A549 (cell line): ENCODE data around the gene KIF5C.

ENCODE experiments used
- BCL3 ChIP-seq: fragments of >200 bp; sonication (Bioruptor Twin); formaldehyde crosslinking; IDR thresholded peaks from 3 replicates; pipeline ENCODE4 v1.6.1; 2016
- BHLHE40 ChIP-seq: IDR thresholded peaks from 2 replicates; pipeline ENCODE4 v1.6.1; 2012; ENCODE audit warnings: low read depth, low read length, inconsistent platforms
- CBX2 ChIP-seq: fragments of 200-600 bp; sonication (generic); IDR thresholded peaks from 2 replicates; pipeline ENCODE4 v1.6.1; 2016; ENCODE audit warnings: low read depth, mild to moderate bottlenecking, borderline replicate concordance
- CHD2 ChIP-seq: fragments of 150-350 bp; IDR thresholded peaks from 2 replicates; pipeline ENCODE4 v1.6.1; 2014; ENCODE audit warnings: low read length; ENCODE audit not compliant: partially characterized antibody
- CTCF ChIP-seq: fragments of >200 bp; sonication (Bioruptor Twin); formaldehyde crosslinking; IDR thresholded peaks from 3 replicates; pipeline ENCODE4 v1.5.1; 2016
- E2F6 ChIP-seq: IDR thresholded peaks from 2 replicates; pipeline ENCODE4 v1.6.1; 2012; ENCODE audit warnings: low read depth, borderline replicate concordance
- JUN ChIP-seq, 2 experiments: fragments of >200 bp; sonication (Bioruptor Twin); formaldehyde crosslinking; IDR thresholded peaks; 2 replicates in 1 of 2; 3 replicates in 1 of 2; pipeline ENCODE4 v1.6.1; 2016 to 2017
- KDM1A ChIP-seq: fragments of 200-600 bp; sonication (generic); IDR thresholded peaks from 2 replicates; pipeline ENCODE4 v1.6.1; 2016; ENCODE audit warnings: low read depth, mild to moderate bottlenecking
- MAX ChIP-seq: IDR thresholded peaks from 2 replicates; pipeline ENCODE4 v1.6.1; 2012
- PBX3 ChIP-seq: IDR thresholded peaks from 2 replicates; pipeline ENCODE4 v1.6.1; 2012
- POLR2A ChIP-seq: IDR thresholded peaks from 2 replicates; pipeline ENCODE4 v1.6.1; 2012; ENCODE audit warnings: mild to moderate bottlenecking, low read length
- RAD21 ChIP-seq, 2 experiments: fragments of >200 bp in 1 of 2; sonication (Bioruptor Twin) in 1 of 2; formaldehyde crosslinking in 1 of 2; IDR thresholded peaks in 1 of 2; conservative IDR thresholded peaks in 1 of 2; 2 replicates in 1 of 2; 3 replicates in 1 of 2; pipeline ENCODE4 v1.6.1; 2012 to 2018; ENCODE audit warnings: inconsistent platforms in 1 of 2
- REST ChIP-seq: fragments of 200-600 bp; sonication (generic); IDR thresholded peaks from 2 replicates; pipeline ENCODE4 v1.6.1; 2016; ENCODE audit warnings: antibody characterized with exemption, mild to moderate bottlenecking, moderate library complexity
- ZFP36 ChIP-seq: fragments of 450-650 bp; IDR thresholded peaks from 2 replicates; pipeline ENCODE4 v1.6.1; 2014; ENCODE audit warnings: borderline replicate concordance; ENCODE audit not compliant: partially characterized antibody

- TF ChIP-seq CTCF (no peak), REST (no peak), POLR2A (no peak), E2F6 (no peak), CBX2 (no peak), KDM1A (no peak), BHLHE40 (no peak), JUN (IDR thresholded peaks at IDR 0.05) (no peak), MAX (no peak), CHD2 (no peak), RAD21 (conservative IDR thresholded peaks at IDR 0.05 in 1 of 2, IDR thresholded peaks at IDR 0.05 in 1 of 2) (no peak), PBX3 (no peak), ZFP36 (no peak), BCL3 (no peak)
Measured at GRCh38 chr2:149021761-149022160, 146.7 kb downstream of the KIF5C start.
